WTC11 (cell line): ENCODE data around the gene PURA. TPM values are rescaled to one million over a fixed set of nuclear protein-coding genes. Genes with fewer than 3 reads are reported as not detected.

Source experiments
- ATAC-seq: fragments of 200-7000 bp; cut with Tn5 transposase; 2 replicates; pipeline ENCODE4 v1.10.0; 2021; ENCODE audit warnings: mild to moderate bottlenecking, moderate library complexity
- CTCF ChIA-PET: fragments of 300-600 bp; sonication (Branson Sonifier 250); formaldehyde crosslinking; loops from one replicate; lab custom pipeline; 2021; ENCODE audit warnings: antibody characterized with exemption; lab: Charles Lee
- POLR2A ChIA-PET: fragments of 350-600 bp; sonication (Branson Sonifier 250); formaldehyde crosslinking; loops from one replicate; lab custom pipeline; 2021; ENCODE audit warnings: antibody characterized with exemption; lab: Charles Lee
- DNase-seq: peaks from one replicate; pipeline ENCODE4 v3.0.0; 2021; ENCODE audit warnings: low spot score
- H3K27ac Mint-ChIP-seq: 2 replicates; pipeline ENCODE4 v1.8.0; 2021; ENCODE audit warnings: mixed read lengths
- H3K27me3 Mint-ChIP-seq: 2 replicates; pipeline ENCODE4 v1.8.0; 2021; ENCODE audit warnings: low read depth, mild to moderate bottlenecking, moderate library complexity, mixed read lengths
- H3K36me3 Mint-ChIP-seq: 2 replicates; pipeline ENCODE4 v1.8.0; 2021; ENCODE audit warnings: mixed read lengths
- H3K4me1 Mint-ChIP-seq: 2 replicates; pipeline ENCODE4 v1.8.0; 2022; ENCODE audit warnings: mixed read lengths
- H3K4me3 Mint-ChIP-seq: 2 replicates; pipeline ENCODE4 v1.8.0; 2021; ENCODE audit warnings: mild to moderate bottlenecking, moderate library complexity, mixed read lengths
- H3K9me3 Mint-ChIP-seq: 2 replicates; pipeline ENCODE4 v1.8.0; 2021; ENCODE audit warnings: mixed read lengths
- CBFB ChIP-seq: sonication (generic); formaldehyde crosslinking; IDR thresholded peaks from 2 replicates; pipeline ENCODE4 v1.8.1; 2022; ENCODE audit warnings: mild to moderate bottlenecking, low read depth, missing genetic modification reagents
- CREM ChIP-seq: sonication (generic); formaldehyde crosslinking; IDR thresholded peaks from 2 replicates; pipeline ENCODE4 v1.8.1; 2022; ENCODE audit warnings: mild to moderate bottlenecking, missing genetic modification reagents, moderate library complexity
- E2F5 ChIP-seq: sonication (generic); formaldehyde crosslinking; IDR thresholded peaks from 2 replicates; pipeline ENCODE4 v1.8.1; 2022; ENCODE audit warnings: mild to moderate bottlenecking, moderate library complexity, missing genetic modification reagents
- ERG ChIP-seq: fragments of 250-450 bp; sonication (Bioruptor Pico); IDR thresholded peaks from 2 replicates; pipeline ENCODE4 v1.8.0; 2021; ENCODE audit warnings: mild to moderate bottlenecking
- ETV6 ChIP-seq: sonication (generic); formaldehyde crosslinking; IDR thresholded peaks from 2 replicates; pipeline ENCODE4 v1.8.1; 2022; ENCODE audit warnings: mild to moderate bottlenecking, missing genetic modification reagents
- FOXP1 ChIP-seq: sonication (generic); formaldehyde crosslinking; IDR thresholded peaks from 2 replicates; pipeline ENCODE4 v1.8.0; 2022; ENCODE audit warnings: missing genetic modification reagents, mild to moderate bottlenecking, moderate library complexity, borderline replicate concordance
- GABPB1 ChIP-seq: sonication (generic); formaldehyde crosslinking; IDR thresholded peaks from 2 replicates; pipeline ENCODE4 v1.8.1; 2023; ENCODE audit warnings: mild to moderate bottlenecking, missing genetic modification reagents
- HMGXB4 ChIP-seq: sonication (generic); formaldehyde crosslinking; IDR thresholded peaks from 2 replicates; pipeline ENCODE4 v1.8.1; 2023; ENCODE audit warnings: mild to moderate bottlenecking, moderate library complexity, missing genetic modification reagents
- MAX ChIP-seq: sonication (generic); formaldehyde crosslinking; IDR thresholded peaks from 2 replicates; pipeline ENCODE4 v1.8.0; 2022; ENCODE audit warnings: mild to moderate bottlenecking, missing genetic modification reagents
- MXD4 ChIP-seq: fragments of 250-450 bp; sonication (Bioruptor Pico); IDR thresholded peaks from 2 replicates; pipeline ENCODE4 v1.8.0; 2021; ENCODE audit warnings: mild to moderate bottlenecking, moderate library complexity, borderline replicate concordance
- NFATC4 ChIP-seq: fragments of 250-450 bp; sonication (Bioruptor Pico); IDR thresholded peaks from 2 replicates; pipeline ENCODE4 v1.9.0; 2021; ENCODE audit warnings: mild to moderate bottlenecking
- NR3C1 ChIP-seq: sonication (generic); formaldehyde crosslinking; conservative IDR thresholded peaks from 2 replicates; pipeline ENCODE4 v1.8.1; 2023; ENCODE audit warnings: low read depth, mild to moderate bottlenecking, missing genetic modification reagents
- PRDM15 ChIP-seq: sonication (generic); formaldehyde crosslinking; IDR thresholded peaks from 2 replicates; pipeline ENCODE4 v1.8.0; 2022; ENCODE audit warnings: missing genetic modification reagents
- PRRX2 ChIP-seq: fragments of 250-450 bp; sonication (Bioruptor Pico); IDR thresholded peaks from 2 replicates; pipeline ENCODE4 v1.8.0; 2021; ENCODE audit warnings: mild to moderate bottlenecking
- RELA ChIP-seq: sonication (generic); formaldehyde crosslinking; IDR thresholded peaks from 2 replicates; pipeline ENCODE4 v1.8.1; 2022; ENCODE audit warnings: missing genetic modification reagents, mild to moderate bottlenecking, borderline replicate concordance
- SP1 ChIP-seq: sonication (generic); formaldehyde crosslinking; conservative IDR thresholded peaks from 2 replicates; pipeline ENCODE4 v1.8.1; 2022; ENCODE audit warnings: missing genetic modification reagents
- TCF7 ChIP-seq: sonication (generic); formaldehyde crosslinking; IDR thresholded peaks from 2 replicates; pipeline ENCODE4 v1.8.0; 2022; ENCODE audit warnings: mild to moderate bottlenecking, low read depth, missing genetic modification reagents, moderate library complexity
- TEAD1 ChIP-seq: sonication (generic); formaldehyde crosslinking; IDR thresholded peaks from 2 replicates; pipeline ENCODE4 v1.8.0; 2022; ENCODE audit warnings: mild to moderate bottlenecking, missing genetic modification reagents
- USF1 ChIP-seq: sonication (generic); formaldehyde crosslinking; IDR thresholded peaks from 2 replicates; pipeline ENCODE4 v1.8.0; 2022; ENCODE audit warnings: mild to moderate bottlenecking, missing genetic modification reagents
- USF2 ChIP-seq: sonication (generic); formaldehyde crosslinking; IDR thresholded peaks from 2 replicates; pipeline ENCODE4 v1.8.1; 2023; ENCODE audit warnings: mild to moderate bottlenecking, missing genetic modification reagents, moderate library complexity
- ZBTB21 ChIP-seq: sonication (generic); formaldehyde crosslinking; IDR thresholded peaks from 2 replicates; pipeline ENCODE4 v1.8.1; 2023; ENCODE audit warnings: mild to moderate bottlenecking, missing genetic modification reagents, borderline replicate concordance
- ZBTB43 ChIP-seq: sonication (generic); formaldehyde crosslinking; IDR thresholded peaks from 2 replicates; pipeline ENCODE4 v1.8.1; 2023; ENCODE audit warnings: mild to moderate bottlenecking, missing genetic modification reagents
- ZNF121 ChIP-seq: sonication (generic); formaldehyde crosslinking; IDR thresholded peaks from 2 replicates; pipeline ENCODE4 v1.8.0; 2023; ENCODE audit warnings: missing genetic modification reagents
- ZNF219 ChIP-seq: sonication (generic); formaldehyde crosslinking; IDR thresholded peaks from 2 replicates; pipeline ENCODE4 v1.8.0; 2023; ENCODE audit warnings: missing genetic modification reagents, mild to moderate bottlenecking, borderline replicate concordance
- ZNF263 ChIP-seq: sonication (generic); formaldehyde crosslinking; IDR thresholded peaks from 2 replicates; pipeline ENCODE4 v1.8.1; 2022; ENCODE audit warnings: low read depth, mild to moderate bottlenecking, moderate library complexity, missing genetic modification reagents
- ZNF416 ChIP-seq: fragments of 250-450 bp; sonication (Bioruptor Pico); IDR thresholded peaks from 2 replicates; pipeline ENCODE4 v1.9.0; 2021; ENCODE audit warnings: mild to moderate bottlenecking, inconsistent platforms
- total RNA-seq: library from RNA; stranded (reverse); gene quantifications from 3 replicates; pipeline ENCODE4 v1.2.3, GENCODE V29; 2021

Gene PURA
- total RNA-seq, 1 experiment from 2014 or later, result 9.0 TPM

- Mint-ChIP-seq H3K4me1 (peaks cover 11% of the 10 kb centered on the region), H3K4me3 (peak within 1 kb of the TSS; percentile 87), H3K36me3 (no peaks in the 10 kb centered on the region), H3K9me3 (no peaks in the 10 kb centered on the region), H3K27ac (peak within 1 kb of the TSS; percentile 95), H3K27me3 (peaks cover 11% of the 10 kb centered on the region; the same call in 1 of the 2 replicates)
- ATAC-seq (peak; percentile 88), DNase-seq (peak; percentile 98)
- ChIA-PET POLR2A (interaction anchor here (1.3 kb wide), 1 partner anchor 67 kb away, joined by 3 read pairs; no protein-coding TSS in a partner anchor), CTCF (interaction anchor here (0.8 to 3.0 kb wide), 17 partner anchors 10 to 400 kb away, joined by 3 to 13 read pairs (median 3); partner anchors contain the start of gene HBEGF)
- TF ChIP-seq CBFB (0 out of 2 replicates have a peak, but pooled peaks have one; percentile 85), RELA (no peak), CREM (CRISPR knock-in tag) (peak; percentile 89), ETV6 (CRISPR knock-in tag) (peak; percentile 67), PRRX2 (CRISPR knock-in tag) (no peak), TCF7 (CRISPR knock-in tag) (no peak), ZNF263 (no peak), HMGXB4 (CRISPR knock-in tag) (peak; percentile 44; the same call in 1 of the 2 replicates), PRDM15 (CRISPR knock-in tag) (no peak), ZNF416 (CRISPR knock-in tag) (no peak), SP1 (CRISPR knock-in tag) (peak; percentile 91), USF1 (CRISPR knock-in tag) (peak; percentile 87), ZBTB21 (CRISPR knock-in tag) (peak; percentile 98), ZNF219 (CRISPR knock-in tag) (0 out of 2 replicates have a peak, but pooled peaks have one; percentile 44), E2F5 (CRISPR knock-in tag) (peak; percentile 95), ZNF121 (CRISPR knock-in tag) (no peak), FOXP1 (no peak), NFATC4 (CRISPR knock-in tag) (no peak), MXD4 (CRISPR knock-in tag) (no peak), MAX (peak; percentile 81; the same call in 1 of the 2 replicates), ZBTB43 (0 out of 2 replicates have a peak, but pooled peaks have one; percentile 19), TEAD1 (CRISPR knock-in tag) (peak; percentile 72; the same call in 1 of the 2 replicates), ERG (no peak), NR3C1 (CRISPR knock-in tag) (0 out of 2 replicates have a peak, but pooled peaks have one; percentile 73), GABPB1 (CRISPR knock-in tag) (peak; percentile 58), USF2 (peak; percentile 89)
Measured at GRCh38 chr5:140174465-140175366, 60.8 kb downstream of the PURA start, which contains the start of gene CYSTM1. CYSTM1 (plus strand) TSS chr5:140175188; CDS start chr5:140194466, 19,278 bp downstream.
